Stomach (tissue), 4 donors: ENCODE data around the gene ANAPC2.

Source experiments
- POLR2A ChIP-seq, 4 donors: fragments of 450-650 bp; IDR thresholded peaks; one replicate each; pipeline ENCODE4 v1.6.1; 2016; ENCODE audit warnings: antibody characterized with exemption in 4 of 4, control low read depth in 2 of 4, mild to moderate bottlenecking in 1 of 4, moderate library complexity in 1 of 4
- POLR2AphosphoS5 ChIP-seq, 3 donors: sonication (generic); formaldehyde crosslinking; IDR thresholded peaks; one replicate each; pipeline ENCODE4 v1.6.1; 2016; ENCODE audit warnings: antibody characterized with exemption in 3 of 3
- TF ChIP-seq, protein P1 (sequence below), 7 experiments: fragments of 450-650 bp in 4 of 7; fragments of 200-600 bp in 3 of 7; sonication (generic) in 3 of 7; IDR thresholded peaks; one replicate each; pipeline ENCODE4 v1.5.1; 2016 to 2019; ENCODE audit warnings: antibody characterized with exemption in 7 of 7, control low read depth in 2 of 7, mild to moderate bottlenecking in 1 of 7

- TF ChIP-seq, protein P1, sequence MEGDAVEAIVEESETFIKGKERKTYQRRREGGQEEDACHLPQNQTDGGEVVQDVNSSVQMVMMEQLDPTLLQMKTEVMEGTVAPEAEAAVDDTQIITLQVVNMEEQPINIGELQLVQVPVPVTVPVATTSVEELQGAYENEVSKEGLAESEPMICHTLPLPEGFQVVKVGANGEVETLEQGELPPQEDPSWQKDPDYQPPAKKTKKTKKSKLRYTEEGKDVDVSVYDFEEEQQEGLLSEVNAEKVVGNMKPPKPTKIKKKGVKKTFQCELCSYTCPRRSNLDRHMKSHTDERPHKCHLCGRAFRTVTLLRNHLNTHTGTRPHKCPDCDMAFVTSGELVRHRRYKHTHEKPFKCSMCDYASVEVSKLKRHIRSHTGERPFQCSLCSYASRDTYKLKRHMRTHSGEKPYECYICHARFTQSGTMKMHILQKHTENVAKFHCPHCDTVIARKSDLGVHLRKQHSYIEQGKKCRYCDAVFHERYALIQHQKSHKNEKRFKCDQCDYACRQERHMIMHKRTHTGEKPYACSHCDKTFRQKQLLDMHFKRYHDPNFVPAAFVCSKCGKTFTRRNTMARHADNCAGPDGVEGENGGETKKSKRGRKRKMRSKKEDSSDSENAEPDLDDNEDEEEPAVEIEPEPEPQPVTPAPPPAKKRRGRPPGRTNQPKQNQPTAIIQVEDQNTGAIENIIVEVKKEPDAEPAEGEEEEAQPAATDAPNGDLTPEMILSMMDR (IDR thresholded peaks at IDR 0.05): no peak
- TF ChIP-seq POLR2A (IDR thresholded peaks at IDR 0.05): no peak
- TF ChIP-seq POLR2AphosphoS5 (IDR thresholded peaks at IDR 0.05): no peak
Observed at GRCh38 chr9:137214620-137215019, 26.3 kb upstream of the ANAPC2 start.
